HG03342 (cell line): ENCODE data around the gene SSBP2.
"Not testable (repeated sequence)": the region's sequence is repeated elsewhere in the genome, so short reads cannot be mapped to it uniquely, and the experiment has no call there.

Experiments
- ATAC-seq: cut with Tn5 transposase; IDR thresholded peaks from one replicate; pipeline ENCODE4 v1.9.1; 2021; ENCODE audit warnings: mild to moderate bottlenecking, moderate library complexity; ENCODE audit not compliant: unreplicated experiment

Gene SSBP2

GRCh38 chr5:81740758-81741157, 10.1 kb downstream of the SSBP2 start:
- ATAC-seq = no peak

GRCh38 chr5:81739291-81739690, 11.6 kb downstream of the SSBP2 start:
- no peak for ATAC-seq

GRCh38 chr5:81729276-81729675, 21.6 kb downstream of the SSBP2 start:
- no peak for ATAC-seq

- ATAC-seq = no peak
These were observed 22.6 kb downstream of the SSBP2 start for GRCh38 chr5:81728301-81728700.

- no peak for ATAC-seq
These were observed 24.6 kb downstream of the SSBP2 start for GRCh38 chr5:81726297-81726696.

GRCh38 chr5:81724571-81724970, 26.3 kb downstream of the SSBP2 start:
- no peak for ATAC-seq

- ATAC-seq = no peak
These were observed 26.8 kb downstream of the SSBP2 start for GRCh38 chr5:81724108-81724507.

GRCh38 chr5:81721049-81721448, 29.8 kb downstream of the SSBP2 start:
- no peak for ATAC-seq

DNA sequence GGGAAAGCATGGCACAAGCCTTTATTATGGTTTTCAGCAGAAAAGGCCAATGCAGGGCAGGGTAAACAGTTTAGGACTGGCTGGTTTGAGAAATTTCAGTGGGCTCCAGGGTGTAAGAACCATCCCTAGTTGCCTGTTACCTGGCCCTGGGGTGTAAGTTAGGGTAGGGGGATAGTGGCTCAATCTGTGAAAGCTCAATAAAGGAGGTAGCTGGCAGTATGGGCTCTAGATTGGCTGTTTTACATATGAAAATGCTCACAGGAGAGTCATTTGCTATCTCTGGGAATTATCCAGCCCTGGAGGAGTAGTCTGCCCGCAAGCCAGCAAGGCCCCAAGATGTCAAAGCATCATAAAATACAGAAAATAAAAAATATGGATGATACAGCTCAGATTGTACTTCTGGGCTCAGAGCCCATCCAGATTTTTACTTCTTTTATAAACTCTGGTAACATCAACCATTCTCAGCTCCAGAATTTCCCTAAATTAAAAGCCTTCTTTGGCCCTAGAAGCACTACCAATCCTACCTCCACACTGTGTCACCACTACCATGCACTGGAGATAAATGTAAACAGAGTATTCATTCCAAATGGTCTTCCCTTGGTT, 31.1 kb downstream of the SSBP2 start:
- ATAC-seq = no peak

GRCh38 chr5:81718300-81718699, 32.6 kb downstream of the SSBP2 start:
- ATAC-seq = no peak

- ATAC-seq = no peak
These were observed 33.0 kb downstream of the SSBP2 start for GRCh38 chr5:81717860-81718259.

DNA sequence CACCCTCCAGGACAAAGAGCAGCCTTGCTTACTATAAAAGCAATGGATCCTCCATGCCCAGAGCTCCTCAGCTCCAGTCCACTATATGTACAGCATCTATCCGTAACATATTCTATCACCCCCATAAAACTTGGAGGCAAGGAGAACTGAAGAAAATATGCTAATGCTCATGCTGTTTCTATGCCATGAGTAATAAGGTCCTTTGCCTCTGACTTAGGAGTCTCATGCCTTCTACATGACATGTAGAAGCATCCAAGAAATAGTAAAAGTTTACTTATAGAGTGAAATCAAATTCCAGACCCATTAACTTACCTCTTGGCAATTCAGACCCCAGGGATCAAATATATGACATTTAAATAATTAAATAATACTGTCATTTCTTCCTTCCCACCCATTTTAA, 33.7 kb downstream of the SSBP2 start:
- ATAC-seq = no peak

DNA sequence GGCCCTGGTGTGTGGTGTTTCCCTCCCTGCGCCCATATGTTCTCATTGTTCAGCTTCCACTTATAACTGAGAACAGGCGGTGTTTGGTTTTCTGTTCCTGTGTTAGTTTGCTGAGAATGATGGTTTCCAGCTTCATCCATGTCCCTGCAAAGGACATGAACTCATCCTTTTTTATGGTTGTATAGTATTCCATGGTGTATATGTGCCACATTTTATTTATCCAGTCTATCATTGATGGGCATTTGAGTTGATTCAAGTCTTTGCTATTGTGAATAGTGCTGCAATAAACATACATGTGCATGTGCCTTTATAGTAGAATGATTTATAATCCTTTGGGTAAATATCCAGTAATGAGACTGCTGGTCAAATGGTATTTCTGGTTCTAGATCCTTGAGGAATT, 36.8 kb downstream of the SSBP2 start:
- not testable (repeated sequence) for ATAC-seq

DNA sequence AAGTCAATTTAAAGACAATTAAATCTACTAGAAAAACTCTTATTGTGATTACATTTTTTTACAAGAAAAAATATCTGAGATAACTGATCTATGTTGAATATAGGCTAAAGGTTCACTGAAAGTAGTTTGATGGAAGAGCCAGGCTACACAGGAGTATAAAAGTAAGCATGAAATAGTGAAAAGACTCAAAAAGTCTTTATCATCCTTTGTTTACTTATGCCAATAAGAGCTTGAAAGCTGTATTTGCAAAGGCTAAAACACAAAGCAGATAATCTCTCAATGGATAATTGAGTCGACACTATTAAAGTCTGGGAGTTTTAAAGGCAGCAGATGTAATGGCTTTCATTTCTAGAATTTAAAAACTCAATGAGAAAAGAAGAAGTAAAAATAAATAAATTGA, 42.0 kb downstream of the SSBP2 start:
- ATAC-seq = no peak

DNA sequence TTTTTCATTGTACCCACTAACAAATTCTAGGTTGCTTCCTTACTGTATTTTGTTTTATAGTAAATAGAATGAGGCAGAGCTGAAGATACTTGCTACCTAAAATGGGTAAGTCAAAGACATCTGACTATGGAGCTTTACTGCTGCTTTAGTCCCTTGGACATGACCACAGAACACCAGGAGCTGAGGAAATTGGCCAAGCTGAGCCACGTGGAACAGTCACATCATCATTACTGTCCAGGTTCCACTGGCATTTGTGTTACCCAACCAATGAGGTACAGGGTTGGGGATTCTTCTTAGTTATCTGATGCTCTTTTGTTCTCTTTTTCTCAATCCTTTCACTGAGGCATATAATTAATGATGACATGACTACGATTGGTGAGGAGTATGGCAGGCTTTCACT, 47.1 kb downstream of the SSBP2 start:
- ATAC-seq = no peak

DNA sequence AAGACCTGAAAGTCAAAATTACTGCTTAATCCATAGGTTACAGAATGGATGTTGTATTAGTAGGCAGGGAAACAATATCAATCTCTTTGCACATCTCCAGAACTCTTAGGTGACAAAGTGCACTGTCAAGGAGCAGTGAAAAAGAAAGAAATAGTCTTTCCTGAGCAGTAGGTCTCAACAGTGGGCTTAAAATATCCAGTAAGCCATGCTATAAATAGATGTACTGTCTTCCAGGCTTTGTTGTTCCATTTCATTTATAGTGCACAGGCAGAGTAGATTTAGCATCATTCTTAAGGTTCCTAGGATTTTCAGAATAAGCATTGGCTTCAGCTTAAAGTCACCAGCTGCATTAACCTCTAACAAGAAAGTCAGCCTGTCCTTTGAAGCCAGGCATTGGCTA, 50.7 kb downstream of the SSBP2 start:
- no peak for ATAC-seq

GRCh38 chr5:81698813-81699212, 52.1 kb downstream of the SSBP2 start:
- no peak for ATAC-seq

DNA sequence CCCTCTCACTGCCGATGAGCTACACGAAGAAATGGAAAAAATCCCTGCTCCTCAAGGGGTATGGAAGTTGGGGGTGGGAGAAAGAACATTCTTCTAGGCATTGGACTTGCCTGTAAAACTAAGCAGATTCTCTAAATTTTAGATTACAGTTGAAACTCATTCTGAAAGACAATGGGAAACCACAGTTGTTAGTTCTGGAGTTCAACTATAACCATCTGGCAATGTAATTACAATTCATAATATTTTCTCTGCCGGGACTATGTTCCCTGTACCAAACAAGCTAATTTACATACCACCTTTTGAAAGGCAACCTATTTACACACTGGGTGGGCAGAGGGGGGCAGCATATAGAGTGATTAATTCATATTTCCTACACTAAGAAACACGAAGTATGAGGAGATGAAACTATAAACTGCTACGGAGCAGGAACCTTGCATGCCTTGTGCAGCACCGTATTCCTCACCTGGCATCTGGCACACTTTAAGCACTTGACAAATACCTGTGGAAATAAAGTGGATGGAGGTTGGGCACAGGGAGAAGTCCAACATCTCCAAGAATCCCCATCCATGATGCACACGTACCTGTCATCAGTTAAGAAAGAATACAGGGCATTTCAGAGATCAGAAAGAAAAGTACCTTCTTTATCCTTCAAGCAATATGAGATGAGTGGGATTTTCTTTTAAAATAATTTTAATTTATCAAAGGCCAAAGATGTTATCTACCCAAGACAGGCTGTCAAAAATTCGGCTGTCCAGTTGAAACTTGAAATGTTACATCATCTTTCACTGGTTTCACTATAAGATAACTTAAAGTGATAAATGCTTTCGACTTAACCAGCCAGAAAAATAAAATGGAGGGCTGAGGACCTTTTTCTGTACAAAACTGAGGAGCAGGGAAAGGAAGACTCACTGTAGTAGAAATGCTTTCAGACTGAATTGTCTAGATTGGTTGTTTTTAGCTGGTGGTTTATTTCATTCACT, 54.2 kb downstream of the SSBP2 start:
- ATAC-seq = no peak

GRCh38 chr5:81694726-81695125, 56.2 kb downstream of the SSBP2 start:
- no peak for ATAC-seq

DNA sequence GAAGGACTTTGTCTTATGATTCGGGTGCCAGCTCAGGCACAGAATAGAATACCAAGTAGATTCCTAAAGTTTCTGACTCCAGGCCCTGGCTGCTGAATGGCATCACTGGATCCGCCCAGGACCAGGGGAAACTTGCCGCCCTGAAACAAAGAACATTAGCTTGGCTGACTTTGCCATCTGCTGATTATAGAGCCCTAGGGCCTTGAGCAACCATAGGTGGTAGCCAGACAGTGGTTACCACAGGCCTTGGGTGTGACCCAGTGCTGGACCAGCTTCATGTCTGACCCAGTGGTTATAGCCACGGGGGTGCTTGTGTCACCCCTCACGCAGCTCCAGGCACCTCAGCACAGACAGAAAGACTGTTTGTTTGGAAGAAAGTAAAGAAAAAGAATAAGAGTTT, 62.7 kb downstream of the SSBP2 start:
- ATAC-seq = no peak

GRCh38 chr5:81687292-81687691, 63.6 kb downstream of the SSBP2 start:
- no peak for ATAC-seq

- ATAC-seq = no peak
These were observed 65.4 kb downstream of the SSBP2 start for GRCh38 chr5:81685471-81685870.
